GM23248 (cell line): Measurements from ENCODE around the gene TMEM132A. TPM values are rescaled to one million over a fixed set of nuclear protein-coding genes. Genes with fewer than 3 reads are reported as not detected.

Experiments
- DNase-seq: peaks from one replicate; pipeline ENCODE4 v3.0.0-alpha.2; 2015
- H2AFZ ChIP-seq: fragments of 200-600 bp; sonication (generic); 2 replicates; pipeline ENCODE4 v1.6.1; 2016; ENCODE audit warnings: antibody characterized with exemption
- H3F3A ChIP-seq: fragments of 200-600 bp; sonication (generic); 2 replicates; pipeline ENCODE4 v1.6.1; 2016; ENCODE audit warnings: mild to moderate bottlenecking, antibody characterized with exemption, mixed run types; ENCODE audit not compliant: insufficient read depth
- H3K27ac ChIP-seq: fragments of 200-600 bp; sonication (generic); 2 replicates; pipeline ENCODE4 v1.5.1; 2016; ENCODE audit warnings: mild to moderate bottlenecking
- H3K27me3 ChIP-seq: fragments of 200-600 bp; sonication (generic); replicated peaks from 2 replicates; pipeline ENCODE4 v1.6.1; 2016; ENCODE audit warnings: mild to moderate bottlenecking; ENCODE audit not compliant: insufficient read depth
- H3K36me3 ChIP-seq: fragments of 200-600 bp; sonication (generic); 2 replicates; pipeline ENCODE4 v1.6.1; 2016; ENCODE audit warnings: low read depth, mild to moderate bottlenecking
- H3K4me1 ChIP-seq: fragments of 200-600 bp; sonication (generic); 2 replicates; pipeline ENCODE4 v1.6.1; 2016; ENCODE audit warnings: mild to moderate bottlenecking; ENCODE audit not compliant: insufficient read depth
- H3K4me2 ChIP-seq: fragments of 200-600 bp; sonication (generic); one replicate; pipeline ENCODE4 v1.6.1; 2016; ENCODE audit warnings: mild to moderate bottlenecking; ENCODE audit not compliant: unreplicated experiment
- H3K4me3 ChIP-seq: fragments of 200-600 bp; sonication (generic); 2 replicates; pipeline ENCODE4 v1.5.1; 2016; ENCODE audit warnings: mild to moderate bottlenecking
- H3K79me2 ChIP-seq: fragments of 200-600 bp; sonication (generic); 2 replicates; pipeline ENCODE4 v1.6.1; 2016; ENCODE audit warnings: mild to moderate bottlenecking; ENCODE audit not compliant: insufficient read depth
- H3K9ac ChIP-seq: fragments of 200-600 bp; sonication (generic); 2 replicates; pipeline ENCODE4 v1.6.1; 2016; ENCODE audit warnings: mild to moderate bottlenecking
- H3K9me2 ChIP-seq: fragments of 200-600 bp; sonication (generic); 2 replicates; pipeline ENCODE4 v1.6.1; 2016; ENCODE audit warnings: mixed run types, mild to moderate bottlenecking, moderate library complexity; ENCODE audit not compliant: insufficient read depth
- H3K9me3 ChIP-seq: fragments of 200-600 bp; sonication (generic); one replicate; pipeline ENCODE4 v1.6.1; 2017; ENCODE audit warnings: low read depth
- H4K20me1 ChIP-seq: fragments of 200-600 bp; sonication (generic); 2 replicates; pipeline ENCODE4 v1.6.0; 2016; ENCODE audit not compliant: insufficient read depth
- EZH2 ChIP-seq: fragments of 200-600 bp; sonication (generic); IDR thresholded peaks from 2 replicates; pipeline ENCODE4 v1.6.1; 2018; ENCODE audit warnings: antibody characterized with exemption, mild to moderate bottlenecking; ENCODE audit not compliant: insufficient read depth, poor library complexity, severe bottlenecking
- EZH2phosphoT487 ChIP-seq: fragments of 200-600 bp; sonication (generic); IDR thresholded peaks from 2 replicates; pipeline ENCODE4 v1.6.1; 2018; ENCODE audit warnings: antibody characterized with exemption, moderate library complexity, mild to moderate bottlenecking, low read depth; ENCODE audit not compliant: insufficient read depth
- WGBS, 2 experiments: methylation state at CpG; one replicate each; pipeline ENCODE4 v1.1.6; 2015 to 2017; ENCODE audit warnings: low lambda C conversion rate in 2 of 2, low coverage in 1 of 2; ENCODE audit errors: missing lambda C conversion rate in 2 of 2; 5-methylcytosine and 5-hydroxymethylcytosine counted together
- in situ Hi-C: fragments of 300-500 bp; cut with MboI; formaldehyde crosslinking; loops from 2 replicates; pipeline ENCODE4 v1.15.0; 2020
- polyA plus RNA-seq: library from polyadenylated mRNA; unstranded; fragments of >200 nt; fragmentation: Nextera tagmentation; extraction: Ambion mirVana; gene quantifications from 2 replicates; pipeline ENCODE4 v1.2.1, GENCODE V29; 2016
- total RNA-seq: library from RNA; depleted of rRNA; stranded (reverse); fragments of >200 nt; shearing (Covaris generic); gene quantifications from 2 replicates; pipeline ENCODE4 v1.2.3, GENCODE V29; 2014

TMEM132A gene
- total and polyA plus RNA-seq, 2 experiments from 2014 or later = 10.1 to 28.2 TPM

DNA sequence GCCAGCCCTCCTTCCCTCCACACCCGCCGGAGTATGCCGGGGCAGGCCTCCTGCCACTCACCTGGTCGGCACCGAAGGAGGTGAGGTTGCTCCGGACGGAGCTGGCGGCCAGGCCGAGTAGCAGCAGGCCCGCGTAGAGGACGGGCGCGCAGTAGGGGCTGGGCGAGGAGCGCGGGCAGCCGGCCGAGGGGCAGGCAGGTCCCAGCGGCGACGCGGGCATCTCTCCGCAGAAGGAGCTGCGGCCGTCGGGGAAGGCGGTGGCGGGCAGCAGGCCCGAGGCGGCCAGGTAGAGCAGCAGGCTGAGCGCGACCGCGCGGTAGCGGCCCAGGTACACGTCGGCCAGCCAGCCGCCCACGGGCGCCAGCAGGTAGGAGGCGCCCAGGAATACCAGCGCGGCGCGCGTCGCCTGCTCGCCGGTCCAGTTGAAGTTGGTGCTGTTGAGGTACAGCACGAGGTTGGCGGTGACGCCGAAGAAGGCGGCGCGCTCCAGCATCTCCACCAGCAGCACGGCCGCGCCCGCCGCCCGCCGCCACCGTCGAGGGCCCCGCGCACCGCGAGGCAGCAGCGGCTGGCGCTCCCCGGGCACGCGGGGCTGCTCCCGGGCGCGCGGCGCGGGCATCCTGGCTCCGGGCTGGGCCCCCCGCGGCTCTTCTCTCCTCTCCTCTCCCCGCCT lies 26.8 kb downstream of the TMEM132A start:
- peak; percentile 55 for DNase-seq
- Histone ChIP-seq H3K4me1 (no peaks in the 10 kb centered on the region), H3K9ac (no peak overlapping the region), H3K9me3 (no peaks in the 10 kb centered on the region), H3K4me2 (peak overlapping the region; percentile 82), H3K4me3 (peak overlapping the region; percentile 75), H2AFZ (peak overlapping the region; percentile 98), H3K9me2 (no peaks in the 10 kb centered on the region), H4K20me1 (no peaks in the 10 kb centered on the region), H3F3A (no peaks in the 10 kb centered on the region), H3K79me2 (no peaks in the 10 kb centered on the region), H3K27me3 (no peaks in the 10 kb centered on the region), H3K36me3 (no peaks in the 10 kb centered on the region), H3K27ac (no peak overlapping the region)
- no peak for TF ChIP-seq EZH2
- no peak for TF ChIP-seq EZH2phosphoT487
- in situ Hi-C loops = no loop called here
- WGBS, 2 experiments = 21 to 27% methylated on average over 23 to 39 of the region's 86 CpGs

DNA sequence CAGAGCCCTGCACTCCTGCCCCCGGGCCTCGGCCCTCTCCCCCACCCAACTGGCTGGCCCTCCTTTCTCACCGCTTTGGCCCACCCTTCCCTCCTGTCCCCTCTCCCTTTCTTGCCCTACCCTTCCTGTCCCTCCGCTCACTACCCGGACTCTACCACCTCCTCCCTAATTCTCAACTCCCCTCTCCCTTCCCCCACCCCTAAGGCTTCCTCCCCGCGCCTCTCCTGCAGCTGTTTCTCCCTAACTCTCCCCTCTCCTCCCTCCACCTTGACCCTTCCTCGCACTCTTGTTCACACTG lies 27.3 kb downstream of the TMEM132A start:
- no peak for DNase-seq
- H3K36me3 ChIP-seq = no peaks in the 10 kb centered on the region
- H3K27ac ChIP-seq = no peak overlapping the region
- no peaks in the 10 kb centered on the region for H3K9me3 ChIP-seq
- in situ Hi-C loops = no loop called here
- H3K4me1 ChIP-seq = no peaks in the 10 kb centered on the region
- no peaks in the 10 kb centered on the region for H3K27me3 ChIP-seq
- H3K9ac ChIP-seq = peak overlapping the region; percentile 74
- H3K4me2 ChIP-seq = peak overlapping the region; percentile 82
- WGBS, 2 experiments = 14% methylated on average over 8 of the region's 8 CpGs; no CpG with 5 or more reads in 1 of the 2 experiments
- no peaks in the 10 kb centered on the region for H3F3A ChIP-seq
- H4K20me1 ChIP-seq = no peaks in the 10 kb centered on the region
- H2AFZ ChIP-seq = peak overlapping the region; percentile 98
- TF ChIP-seq EZH2 = no peak
- no peak for TF ChIP-seq EZH2phosphoT487
- H3K4me3 ChIP-seq = peak overlapping the region; percentile 75
- H3K79me2 ChIP-seq = no peaks in the 10 kb centered on the region
- H3K9me2 ChIP-seq = no peaks in the 10 kb centered on the region

DNA sequence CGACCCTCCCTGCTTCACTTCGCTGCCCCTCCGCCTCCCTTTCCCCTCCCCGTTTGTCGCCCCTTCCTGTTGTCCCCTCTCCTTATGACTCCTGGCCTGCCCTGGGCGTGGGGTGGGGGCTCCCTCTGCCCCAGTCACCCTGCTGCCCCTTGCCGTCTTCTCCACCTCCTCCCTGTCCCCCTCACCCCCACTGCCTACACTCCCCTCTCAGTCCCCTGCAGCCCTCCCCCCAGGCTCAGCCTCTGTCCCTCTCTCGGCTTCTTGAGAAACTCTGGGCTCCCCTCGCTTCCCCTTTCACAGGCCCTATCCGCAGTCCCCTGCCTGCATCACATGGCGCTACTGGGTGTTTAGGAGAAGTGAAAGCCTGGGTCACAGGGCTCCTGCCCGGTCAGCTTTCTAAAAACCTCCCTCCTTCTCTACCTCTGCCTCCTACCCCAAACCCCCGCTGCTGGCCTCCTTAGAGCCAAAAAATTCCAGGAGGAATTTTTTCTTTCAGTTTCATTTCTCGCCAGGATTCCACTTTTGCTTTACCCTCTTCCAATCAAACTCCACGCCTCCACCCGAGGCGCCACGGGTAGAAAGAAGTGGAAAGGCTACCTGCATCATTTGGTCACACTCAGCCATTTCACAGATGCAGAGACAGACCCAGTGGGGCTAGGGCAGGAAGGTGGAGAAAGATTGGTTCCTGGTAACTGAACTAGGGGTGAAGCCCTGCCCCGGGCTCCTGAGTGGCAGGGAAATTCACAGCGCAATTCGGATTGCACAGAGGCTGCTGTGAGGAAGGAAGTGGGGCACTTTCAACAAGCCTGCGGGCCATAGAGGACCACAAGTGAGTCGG lies 27.9 kb downstream of the TMEM132A start, which contains the start of gene SLC15A3:
Gene SLC15A3, minus strand, starts transcription at position 273 of the 838 bp plus-strand sequence. CDS start 625 bp downstream, outside the sequence.
- in situ Hi-C loops = no loop called here
- no peak for TF ChIP-seq EZH2
- TF ChIP-seq EZH2phosphoT487 = no peak
- H3K9me3 ChIP-seq = no peaks in the 10 kb centered on the region
- H3K79me2 ChIP-seq = no peaks in the 10 kb centered on the region
- no peaks in the 10 kb centered on the region for H3K4me1 ChIP-seq
- peak within 1 kb of the TSS; percentile 74 for H3K9ac ChIP-seq
- no peaks in the 10 kb centered on the region for H4K20me1 ChIP-seq
- H3K4me2 ChIP-seq = peak within 1 kb of the TSS; percentile 82
- no peaks in the 10 kb centered on the region for H3K9me2 ChIP-seq
- no peak within 1 kb of the TSS for H3K27ac ChIP-seq
- WGBS, 2 experiments = 2 to 4% methylated on average over 15 to 23 of the region's 23 CpGs
- H3K4me3 ChIP-seq = peak within 1 kb of the TSS; percentile 75
- no peaks in the 10 kb centered on the region for H3K36me3 ChIP-seq
- H3K27me3 ChIP-seq = no peaks in the 10 kb centered on the region
- no peaks in the 10 kb centered on the region for H3F3A ChIP-seq
- DNase-seq = peak; percentile 66
- peak within 1 kb of the TSS; percentile 98 for H2AFZ ChIP-seq

- Histone ChIP-seq H3K27me3 (no peaks in the 10 kb centered on the region), H2AFZ (peak overlapping the region; percentile 98), H3K36me3 (no peaks in the 10 kb centered on the region), H3F3A (no peaks in the 10 kb centered on the region), H3K4me3 (peak overlapping the region; percentile 75), H3K9me2 (no peaks in the 10 kb centered on the region), H3K9ac (peak overlapping the region; percentile 74), H3K4me2 (no peak overlapping the region), H3K4me1 (no peaks in the 10 kb centered on the region), H4K20me1 (no peaks in the 10 kb centered on the region), H3K9me3 (no peaks in the 10 kb centered on the region), H3K27ac (no peak overlapping the region), H3K79me2 (no peaks in the 10 kb centered on the region)
- WGBS, 2 experiments = 23 to 26% methylated on average over 3 of the region's 3 CpGs
- DNase-seq = no peak
- TF ChIP-seq EZH2phosphoT487 = no peak
- TF ChIP-seq EZH2 = no peak
- in situ Hi-C loops = no loop called here
Observed at GRCh38 chr11:60952742-60953170, 28.5 kb downstream of the TMEM132A start.
